ENCODE measurements around the gene KRTAP4-4.
"Not testable (repeated sequence)": the region's sequence is repeated elsewhere in the genome, so short reads cannot be mapped to it uniquely, and the experiment has no call there.

Gene KRTAP4-4

DNA sequence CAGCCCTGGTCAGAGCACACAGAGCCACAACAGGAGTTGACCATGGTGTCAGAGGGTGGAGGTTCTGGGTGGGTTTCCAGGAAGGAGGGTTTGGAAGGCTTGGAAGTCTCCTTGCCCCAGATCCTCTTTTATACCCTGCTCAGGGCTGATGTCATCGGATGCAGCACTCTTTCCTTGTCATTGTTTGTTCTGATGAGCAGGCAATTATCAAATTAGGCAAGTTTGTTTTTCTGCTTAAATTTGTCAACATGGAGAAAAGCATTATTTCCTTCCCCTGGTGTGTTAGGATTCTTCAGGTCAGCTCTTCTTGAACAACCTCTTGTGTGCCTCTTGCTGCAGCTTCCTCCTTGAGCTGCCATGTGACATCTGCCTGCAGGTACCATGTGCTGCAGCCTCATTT lies at the start of gene KRTAP4-4:
Gene KRTAP4-4, minus strand, starts transcription at position 101 of the 400 bp plus-strand sequence. Its CDS starts 57 bp downstream, at position 44.
- no peak for DNase-seq

GRCh38 chr17:41199421-41200078 lies 39.0 kb upstream of the KRTAP4-4 start:
- no peak for DNase-seq

GRCh38 chr17:41196068-41196467 lies 35.5 kb upstream of the KRTAP4-4 start:
- no peak for DNase-seq

GRCh38 chr17:41190328-41190727 lies 29.8 kb upstream of the KRTAP4-4 start:
- DNase-seq, result no peak

DNA sequence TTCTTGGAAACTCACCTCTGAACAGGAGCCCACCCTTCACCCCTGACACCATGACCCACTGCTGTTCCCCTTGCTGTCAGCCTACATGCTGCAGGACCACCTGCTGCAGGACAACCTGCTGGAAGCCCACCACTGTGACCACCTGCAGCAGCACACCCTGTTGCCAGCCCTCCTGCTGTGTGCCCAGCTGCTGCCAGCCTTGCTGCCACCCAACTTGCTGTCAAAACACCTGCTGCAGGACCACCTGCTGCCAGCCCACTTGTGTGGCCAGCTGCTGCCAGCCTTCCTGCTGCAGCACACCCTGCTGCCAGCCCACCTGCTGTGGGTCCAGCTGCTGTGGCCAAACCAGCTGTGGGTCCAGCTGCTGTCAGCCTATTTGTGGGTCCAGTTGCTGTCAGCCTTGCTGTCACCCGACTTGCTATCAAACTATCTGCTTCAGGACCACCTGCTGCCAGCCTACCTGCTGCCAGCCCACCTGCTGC lies 29.3 kb upstream of the KRTAP4-4 start, which contains the start of gene KRTAP9-1:
Gene KRTAP9-1, plus strand, starts transcription at position 51 of the 482 bp plus-strand sequence. Its CDS starts 0 bp downstream, at position 51.
- DNase-seq, result not testable (repeated sequence)

DNA sequence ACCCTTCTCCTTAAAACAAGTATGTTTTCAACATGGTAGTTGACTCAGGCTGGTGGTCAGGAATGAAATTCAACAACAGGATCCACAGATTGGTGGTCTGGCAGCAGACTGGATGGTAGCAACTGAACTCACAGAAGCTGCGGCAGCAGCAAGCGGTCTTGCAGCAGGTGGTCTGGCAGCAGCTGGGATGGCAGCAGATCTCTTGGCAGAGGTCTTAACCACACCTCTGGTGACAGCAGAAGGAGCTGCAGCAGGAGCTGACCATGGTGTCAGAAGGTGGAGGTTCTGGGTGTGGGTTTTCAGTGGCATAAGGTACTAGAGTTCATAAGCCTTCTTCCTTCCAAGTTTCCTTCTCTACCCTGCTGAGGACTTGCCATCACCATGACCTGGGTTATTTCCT lies 26.3 kb upstream of the KRTAP4-4 start:
- DNase-seq, result no peak

- DNase-seq, result no peak
Observed at GRCh38 chr17:41185001-41185400, 24.5 kb upstream of the KRTAP4-4 start.

- DNase-seq, result no peak
Observed at GRCh38 chr17:41184480-41184961, 24.0 kb upstream of the KRTAP4-4 start, which contains the start of gene KRTAP4-1. TSS of gene KRTAP4-1 (minus strand) at chr17:41184911. CDS start at chr17:41184854, 57 bp downstream.

DNA sequence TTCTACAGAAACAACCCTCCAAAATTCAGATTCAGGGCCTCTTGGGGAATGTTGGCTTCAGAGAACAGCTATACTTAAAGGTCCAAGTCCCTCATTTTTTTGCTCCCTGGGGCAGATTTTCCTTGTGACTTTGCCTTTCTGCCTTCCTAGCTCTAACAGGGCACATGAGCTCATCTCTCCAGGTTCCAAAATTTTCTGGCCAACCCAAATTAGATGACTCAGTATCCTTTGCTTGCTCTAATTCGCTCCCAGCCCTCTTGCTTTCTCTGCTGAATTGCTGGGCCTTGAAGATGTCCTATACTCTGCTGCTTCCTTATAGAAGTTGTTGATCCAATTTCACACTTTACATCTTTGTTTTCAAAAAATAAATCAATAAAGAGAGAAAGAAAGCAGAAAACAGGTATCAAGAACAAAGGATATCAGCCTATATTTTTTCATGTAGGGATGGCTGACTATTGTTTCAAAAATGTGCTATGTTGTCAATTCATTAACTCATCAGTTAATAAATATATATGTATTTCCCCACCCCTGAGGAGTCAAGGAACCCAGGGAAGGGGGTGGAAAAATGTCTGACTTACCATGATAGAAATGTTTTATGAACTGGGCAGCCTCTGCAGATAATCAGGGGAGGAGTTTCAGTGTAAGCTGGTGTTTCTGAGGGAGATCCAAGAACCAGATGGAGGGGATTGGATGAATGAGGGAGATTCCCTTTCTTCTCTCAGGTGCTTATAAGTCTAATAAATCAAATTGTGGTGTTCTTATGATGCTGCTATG lies 18.5 kb upstream of the KRTAP4-4 start:
- no peak for DNase-seq

DNA sequence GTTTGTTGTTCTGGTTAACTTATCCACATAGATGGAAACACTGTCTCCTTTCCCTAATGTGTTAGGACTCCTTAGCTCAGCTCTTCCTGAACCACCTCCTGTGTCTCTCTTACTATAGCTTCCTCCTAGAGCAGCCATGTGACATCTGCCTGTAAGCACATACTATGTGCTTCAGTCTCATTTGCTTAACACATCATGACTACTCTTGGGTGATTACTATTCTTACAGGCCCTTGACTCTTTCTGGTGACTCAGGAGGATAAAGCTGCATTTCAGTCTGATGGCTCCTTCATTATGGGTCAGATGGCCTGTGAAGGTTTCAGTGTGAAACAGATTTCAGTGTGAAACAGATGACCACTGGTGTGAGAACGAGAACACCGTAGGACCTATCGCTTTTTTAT lies 17.8 kb upstream of the KRTAP4-4 start:
- DNase-seq, result no peak

DNA sequence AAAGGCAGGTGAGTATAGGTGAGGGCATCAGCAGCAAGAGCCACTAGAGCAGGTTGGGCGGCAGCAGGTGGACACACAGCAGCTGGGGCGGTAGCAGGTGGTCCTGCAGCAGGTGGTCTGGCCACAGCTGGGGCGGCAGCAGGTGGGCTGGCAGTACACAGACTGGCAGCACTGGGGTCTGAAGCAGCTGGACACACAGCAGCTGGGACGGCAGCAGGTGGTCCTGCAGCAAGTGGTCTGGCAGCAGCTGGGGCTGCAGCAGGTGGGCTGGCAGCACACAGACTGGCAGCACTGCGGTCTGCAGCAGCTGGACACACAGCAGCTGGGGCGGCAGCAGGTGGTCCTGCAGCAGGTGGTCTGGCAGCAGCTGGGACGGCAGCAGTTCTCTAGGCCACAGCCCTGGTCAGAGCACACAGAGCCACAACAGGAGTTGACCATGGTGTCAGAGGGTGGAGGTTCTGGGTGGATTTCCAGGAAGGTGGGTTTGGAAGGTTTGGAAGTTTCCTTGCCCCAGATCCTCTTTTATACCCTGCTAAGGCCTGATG lies 17.3 kb upstream of the KRTAP4-4 start, which contains the start of gene KRTAP4-2:
Gene KRTAP4-2, minus strand, starts transcription at position 495 of the 545 bp plus-strand sequence. Its CDS starts 57 bp downstream, at position 438.
- no peak for DNase-seq

GRCh38 chr17:41176744-41177387 lies 16.3 kb upstream of the KRTAP4-4 start:
- DNase-seq, result no peak

GRCh38 chr17:41171886-41172285 lies 11.3 kb upstream of the KRTAP4-4 start:
- no peak for DNase-seq

GRCh38 chr17:41168121-41168520 lies 7.6 kb upstream of the KRTAP4-4 start, which contains the start of gene KRTAP4-3:
TSS of gene KRTAP4-3 (minus strand) at chr17:41168221. CDS start at chr17:41168172, 49 bp downstream.
- no peak for DNase-seq

DNA sequence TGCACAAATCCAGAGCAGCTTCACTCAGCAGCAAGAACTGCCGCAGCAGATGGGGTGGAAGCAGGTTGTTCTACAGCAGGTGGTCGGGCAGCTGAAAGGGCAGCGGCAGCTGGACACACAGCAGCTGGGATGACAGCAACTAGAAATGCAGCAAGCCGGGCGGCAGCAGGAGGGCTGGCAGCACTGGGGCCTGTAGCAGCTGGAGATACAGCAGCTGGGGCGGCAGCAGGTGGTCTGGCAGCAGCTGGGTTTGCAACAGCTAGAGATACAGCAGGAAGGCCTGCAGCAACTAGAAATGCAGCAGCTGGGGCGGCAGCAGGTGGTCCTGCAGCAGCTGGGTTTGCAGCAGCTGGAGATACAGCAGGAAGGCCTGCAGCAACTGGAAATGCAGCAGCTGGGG lies 7.0 kb upstream of the KRTAP4-4 start:
- DNase-seq, result no peak

DNA sequence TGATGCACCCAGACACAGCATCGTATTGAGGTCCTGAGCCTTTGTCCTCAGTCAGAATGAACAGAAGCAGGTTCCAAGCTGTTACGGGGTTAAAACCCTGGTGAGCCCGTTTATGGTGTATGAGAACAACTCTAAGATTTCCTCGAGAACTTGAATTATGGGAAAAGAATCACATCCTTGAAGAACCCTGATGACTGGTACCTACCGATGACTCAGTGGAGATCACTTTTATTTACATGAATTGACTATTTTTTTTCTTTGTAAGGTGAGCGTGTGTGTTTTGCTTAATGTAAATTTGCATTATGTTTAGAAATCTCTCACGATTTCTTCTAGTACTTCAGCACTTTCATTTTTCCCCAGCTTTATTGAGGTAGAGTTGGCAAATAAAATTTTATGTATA lies 3.3 kb upstream of the KRTAP4-4 start:
- no peak for DNase-seq

- not testable (repeated sequence) for DNase-seq
Observed at GRCh38 chr17:41160190-41160589, 358 bp downstream of the KRTAP4-4 start.

DNA sequence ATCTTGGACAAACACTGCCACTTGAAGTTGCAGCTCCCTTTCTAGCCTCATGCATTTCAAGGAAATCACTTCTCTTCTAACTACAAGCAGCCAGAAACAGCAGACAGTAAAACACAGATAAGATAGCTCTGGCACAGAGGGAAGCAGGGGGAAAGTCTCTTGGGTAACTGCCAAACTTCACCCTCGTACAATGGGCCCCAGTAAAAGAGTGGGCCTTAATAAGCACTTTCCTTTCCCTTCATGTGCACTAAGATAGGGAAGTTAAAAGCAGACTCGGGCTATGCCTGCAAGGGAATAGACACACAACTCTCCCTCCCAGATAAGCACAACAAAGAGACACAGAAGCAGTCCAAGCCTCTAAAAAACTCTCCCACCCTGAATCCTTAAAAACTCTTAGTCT lies 6.7 kb downstream of the KRTAP4-4 start:
- no peak for DNase-seq

DNA sequence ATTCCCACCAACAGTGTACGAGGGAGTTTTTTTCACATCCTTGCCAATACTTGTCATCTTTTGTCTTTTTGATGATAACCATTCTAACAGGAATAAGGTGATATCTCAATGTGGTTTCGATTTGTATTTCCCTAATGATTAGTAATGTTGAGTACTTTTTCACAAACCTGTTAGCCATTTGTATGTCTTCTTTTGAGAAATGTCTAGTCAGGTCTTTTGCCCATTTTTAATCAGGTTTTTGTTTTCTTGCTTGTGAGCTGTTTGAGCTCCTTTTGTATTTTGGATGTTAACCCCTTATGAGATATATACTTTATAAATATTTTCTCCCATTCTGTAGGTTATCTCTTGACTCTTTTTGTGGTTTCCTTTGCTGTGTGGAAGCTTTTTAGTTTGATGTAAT lies 9.0 kb downstream of the KRTAP4-4 start:
- no peak for DNase-seq

GRCh38 chr17:41150026-41150425 lies 10.5 kb downstream of the KRTAP4-4 start:
- DNase-seq, result no peak

GRCh38 chr17:41149652-41149985 lies 10.9 kb downstream of the KRTAP4-4 start, which contains the start of gene KRTAP4-5:
TSS of gene KRTAP4-5 (minus strand) at chr17:41149825. CDS start at chr17:41149767, 58 bp downstream.
- DNase-seq, result no peak

GRCh38 chr17:41148971-41149651 lies 11.4 kb downstream of the KRTAP4-4 start:
- DNase-seq, result not testable (repeated sequence)

Data from DMS79 treated with DMSO at 0.1 percent for 48 hours (cell line).